Measurements from ENCODE around the gene ADAM12. TPM values are rescaled to one million over a fixed set of nuclear protein-coding genes. Genes with fewer than 3 reads are reported as not detected.
A peak's percentile ranks its signal among the peaks of the same experiment; 100 is the strongest.
"Not testable (repeated sequence)": the region's sequence is repeated elsewhere in the genome, so short reads cannot be mapped to it uniquely, and the experiment has no call there.

The ADAM12 gene
- polyA plus RNA-seq, 10 donors, result 13.8 to 31.7 (median 20.1) TPM

DNA sequence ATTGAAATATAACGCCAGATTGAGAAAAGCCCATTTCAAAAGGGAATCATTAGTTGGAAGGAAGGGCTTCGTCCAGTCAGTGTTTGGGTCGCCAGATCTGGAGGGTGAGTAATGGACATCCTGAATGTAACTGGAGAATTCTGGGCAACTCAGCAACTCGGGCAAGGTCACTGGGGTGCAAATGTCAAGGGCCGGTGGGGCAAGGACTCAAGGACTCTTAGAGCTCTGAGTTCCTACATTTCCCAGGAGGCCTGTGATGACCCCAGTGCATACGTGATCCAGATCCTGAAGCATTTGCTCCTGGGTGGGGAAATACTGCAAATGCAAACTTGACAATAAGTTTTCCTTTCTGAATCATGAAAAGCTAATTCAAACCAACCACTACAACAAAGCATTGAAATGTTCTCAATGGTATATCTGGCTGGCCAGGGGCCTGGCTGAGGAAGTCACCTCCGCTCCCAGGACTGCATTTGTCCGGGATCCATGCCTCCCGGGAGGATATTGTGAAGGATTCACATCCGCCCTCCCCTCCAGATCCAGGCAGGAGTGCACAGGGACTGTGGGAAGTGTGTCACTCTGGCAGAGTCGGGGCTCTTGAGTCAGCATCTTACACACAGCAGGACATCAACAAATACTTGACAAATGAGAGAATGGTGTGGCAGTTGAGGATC is 327.9 kb downstream of the ADAM12 start:
- DNase-seq, result peak; percentile 41 to 82 (median 82)

- DNase-seq, result peak in 2 of 3 donors; percentile 27 to 62
Observed at GRCh38 chr10:126059076-126059826, 329.0 kb downstream of the ADAM12 start.

- no peak for DNase-seq
Observed at GRCh38 chr10:126058507-126058906, 329.8 kb downstream of the ADAM12 start.

- DNase-seq, result no peak
Observed at GRCh38 chr10:126058104-126058503, 330.2 kb downstream of the ADAM12 start.

DNA sequence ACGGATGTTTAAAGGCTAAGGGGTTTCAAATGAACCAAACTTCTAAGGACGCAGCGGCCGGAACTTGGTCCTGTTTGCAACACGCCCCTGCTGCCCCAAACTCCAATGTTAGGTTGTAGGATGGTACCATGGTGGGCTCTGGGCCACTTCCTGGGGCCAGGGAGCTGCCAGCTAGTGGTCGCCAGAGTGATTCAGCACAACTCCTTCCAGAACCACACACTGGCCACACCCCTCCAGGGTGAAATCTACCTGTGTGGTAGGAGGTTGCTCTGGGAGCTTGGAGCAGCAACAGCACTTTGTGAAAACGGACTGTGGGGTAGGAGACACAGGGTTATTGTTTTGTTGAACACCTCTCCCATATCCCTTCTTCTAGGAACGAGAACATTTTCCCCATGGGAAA is 330.8 kb downstream of the ADAM12 start:
- DNase-seq, result no peak

GRCh38 chr10:126054191-126054590 is 334.1 kb downstream of the ADAM12 start:
- DNase-seq, result no peak

DNA sequence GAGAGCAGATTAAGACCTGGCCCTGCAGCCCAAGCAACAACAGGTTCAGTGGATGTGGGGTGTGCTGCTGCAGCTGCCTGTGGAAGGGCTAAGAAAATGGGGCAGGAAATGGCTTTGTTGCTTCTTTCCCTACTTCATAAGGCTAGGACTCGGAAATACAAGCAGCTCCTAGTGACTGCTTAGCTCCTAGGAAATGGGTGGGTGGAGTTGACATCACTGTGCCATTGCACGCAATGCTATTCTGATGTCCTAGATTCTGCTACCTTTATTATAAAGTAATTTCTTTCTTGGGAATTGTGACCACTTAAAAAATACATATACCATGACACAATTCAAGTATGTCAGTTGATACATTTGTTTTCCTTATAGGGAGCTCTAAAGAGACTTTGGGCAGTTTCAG is 336.1 kb downstream of the ADAM12 start:
- no peak for DNase-seq

GRCh38 chr10:126049759-126050700 is 338.2 kb downstream of the ADAM12 start:
- DNase-seq, result peak in 2 of 3 donors; percentile 35 to 49

GRCh38 chr10:126047749-126048148 is 340.5 kb downstream of the ADAM12 start:
- DNase-seq, result not testable (repeated sequence)

DNA sequence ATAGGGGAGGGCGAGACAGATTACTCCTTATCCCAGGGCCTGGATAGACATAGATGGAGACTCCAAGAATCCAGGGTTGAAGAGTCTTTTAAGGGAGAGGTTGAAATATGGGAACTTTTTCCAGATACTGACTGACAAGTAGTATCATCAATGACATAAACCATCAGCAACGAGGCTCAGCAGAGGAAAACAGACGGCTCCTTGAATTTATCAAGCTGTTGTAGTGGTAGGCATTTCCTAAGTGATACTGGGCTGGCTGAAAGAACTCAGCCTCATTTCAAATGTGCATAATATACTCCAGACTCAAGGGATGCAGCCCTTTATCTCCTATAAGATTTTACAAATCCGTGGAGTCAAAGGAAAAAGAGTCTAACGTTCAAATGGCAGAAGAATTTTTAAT is 341.4 kb downstream of the ADAM12 start:
- DNase-seq, result no peak

DNA sequence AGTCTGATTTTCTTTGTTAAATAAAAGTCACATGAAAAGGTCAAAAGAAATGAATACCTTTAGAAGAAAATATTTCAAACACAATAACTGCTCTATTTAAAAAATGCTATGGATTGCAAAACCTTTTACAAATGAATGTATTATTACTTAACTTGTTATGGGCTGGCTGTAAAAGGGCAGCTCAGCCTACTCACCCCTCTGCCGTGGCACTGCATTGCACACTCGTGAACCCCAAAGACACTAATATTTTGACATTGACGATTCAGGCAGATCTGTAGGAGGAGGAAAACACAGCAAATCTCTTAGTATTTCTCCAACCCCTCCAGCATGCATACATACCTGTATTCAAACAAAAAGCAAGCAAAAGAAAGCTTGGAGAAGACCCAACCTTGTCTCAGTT is 342.4 kb downstream of the ADAM12 start:
- DNase-seq, result no peak

GRCh38 chr10:126043389-126043788 is 344.9 kb downstream of the ADAM12 start:
- DNase-seq, result no peak

- no peak for DNase-seq
Observed at GRCh38 chr10:126042906-126043305, 345.4 kb downstream of the ADAM12 start.

DNA sequence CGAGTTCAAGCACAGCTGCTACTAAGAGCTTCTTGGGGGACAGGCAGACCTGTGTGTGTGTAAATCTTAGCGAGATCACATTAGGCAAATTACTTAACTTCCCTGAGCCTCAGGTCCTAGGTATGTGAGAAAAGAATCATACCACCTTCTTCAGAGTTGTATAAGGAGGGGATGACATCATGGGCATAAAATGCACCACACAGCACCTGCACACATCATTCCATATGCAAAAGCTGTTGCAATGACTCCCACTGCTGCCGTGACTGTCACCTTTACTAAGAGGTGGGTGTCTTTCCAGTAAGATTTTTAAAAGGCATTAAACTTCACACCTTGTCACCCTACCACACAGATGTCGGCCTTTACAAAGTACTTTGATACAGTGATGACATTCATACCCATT is 345.9 kb downstream of the ADAM12 start:
- DNase-seq, result no peak

- peak; percentile 59 to 91 (median 84) for DNase-seq
Observed at GRCh38 chr10:126041804-126042231, 346.5 kb downstream of the ADAM12 start.

DNA sequence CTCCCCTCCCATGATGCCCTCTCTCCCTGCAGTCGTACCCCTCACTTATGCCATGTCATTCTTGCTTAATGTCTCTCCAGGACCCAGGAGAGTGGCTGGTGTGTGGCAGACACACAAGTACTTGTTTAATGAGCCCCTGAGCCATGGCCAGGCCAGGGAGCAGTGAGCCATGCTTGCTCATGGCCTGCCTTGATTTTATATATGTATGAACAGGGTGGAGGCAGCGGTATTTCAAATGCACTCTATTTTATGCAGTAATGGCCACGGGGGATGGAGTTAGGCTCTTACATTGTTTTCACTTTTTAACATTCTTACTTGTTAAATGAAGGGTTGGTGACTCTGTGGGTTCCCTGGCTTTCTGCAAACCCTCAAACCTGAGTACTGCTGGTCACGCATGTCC is 347.2 kb downstream of the ADAM12 start:
- DNase-seq, result no peak

GRCh38 chr10:126037946-126038345 is 350.3 kb downstream of the ADAM12 start:
- DNase-seq, result no peak

GRCh38 chr10:126036515-126036914 is 351.8 kb downstream of the ADAM12 start:
- DNase-seq, result no peak

DNA sequence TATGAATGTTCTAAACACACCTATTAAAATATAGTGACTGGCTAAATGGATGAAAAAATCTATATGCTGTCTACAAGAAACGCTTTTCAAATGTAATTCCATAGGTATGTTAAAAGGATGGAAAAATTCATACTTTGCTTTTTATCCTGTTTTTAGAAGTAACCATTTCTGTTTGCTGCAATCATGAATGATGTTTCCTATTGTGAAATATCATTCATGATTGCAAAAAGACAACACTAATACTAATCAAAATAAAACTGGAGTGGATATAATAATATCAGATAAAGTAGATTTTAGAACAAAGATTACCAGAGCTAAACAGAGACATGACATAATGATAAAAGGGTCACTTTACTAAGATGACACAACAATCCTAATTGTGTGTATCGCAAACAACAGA is 353.7 kb downstream of the ADAM12 start:
- no peak for DNase-seq

DNA sequence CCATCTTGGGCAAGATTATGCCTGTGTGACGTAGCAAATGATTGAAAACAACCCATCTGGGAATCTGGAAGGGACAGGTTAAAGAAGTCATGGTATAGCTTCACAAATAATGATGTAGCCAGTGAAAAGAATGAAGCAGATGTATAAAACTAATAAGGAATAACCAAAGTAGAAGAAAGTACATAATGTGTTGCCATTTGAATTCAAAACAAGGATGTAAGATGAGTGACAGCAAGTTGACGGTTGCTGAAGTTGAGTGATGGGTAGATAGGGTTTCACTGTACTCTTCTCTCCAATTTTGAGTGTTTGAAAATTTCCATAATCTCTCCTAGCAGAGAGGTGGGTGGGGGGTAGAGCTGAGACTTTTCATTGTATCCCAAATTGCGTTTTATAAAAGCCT is 358.3 kb downstream of the ADAM12 start:
- no peak for DNase-seq

DNA sequence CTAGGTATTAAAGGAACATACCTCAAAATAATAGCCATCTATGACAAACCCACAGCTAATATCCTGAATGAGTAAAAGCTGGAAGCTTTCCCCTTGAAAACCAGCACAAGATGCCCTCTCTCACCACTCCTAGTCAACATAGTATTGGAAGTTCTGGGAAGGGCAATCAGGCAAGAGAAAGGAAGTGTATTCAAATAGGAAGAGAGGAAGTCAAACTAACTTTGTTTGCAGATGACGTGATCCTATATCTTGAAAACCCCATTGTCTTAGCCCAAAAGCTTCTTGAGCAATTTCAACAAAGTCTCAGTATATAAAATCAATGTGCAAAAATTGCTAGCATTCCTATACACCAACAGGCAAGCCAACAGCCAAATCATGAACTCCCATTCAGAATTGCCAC is 360.6 kb downstream of the ADAM12 start:
- DNase-seq, result no peak

- no peak for DNase-seq
Observed at GRCh38 chr10:126022841-126023240, 365.4 kb downstream of the ADAM12 start.

All from muscle of back (tissue), 11 donors.